GM19468 (cell line): ENCODE results near the gene RNU6-7.

Experiments used
- ATAC-seq: cut with Tn5 transposase; IDR thresholded peaks from one replicate; pipeline ENCODE4 v1.9.1; 2021; ENCODE audit warnings: mild to moderate bottlenecking, moderate library complexity, moderate number of reproducible peaks; ENCODE audit not compliant: unreplicated experiment; ENCODE audit errors: extremely low read depth

The RNU6-7 gene

GRCh38 chr14:32202998-32203882 lies 1.4 kb downstream of the RNU6-7 start, which contains the start of gene RNU6-8:
TSS of gene RNU6-8 (minus strand) at chr14:32203269.
- ATAC-seq = peak; percentile 13

GRCh38 chr14:32203928-32204357 lies 2.1 kb downstream of the RNU6-7 start:
- no peak for ATAC-seq

GRCh38 chr14:32205554-32205953 lies 3.7 kb downstream of the RNU6-7 start:
- no peak for ATAC-seq

- ATAC-seq = no peak
Observed at GRCh38 chr14:32205984-32206383, 4.1 kb downstream of the RNU6-7 start.

DNA sequence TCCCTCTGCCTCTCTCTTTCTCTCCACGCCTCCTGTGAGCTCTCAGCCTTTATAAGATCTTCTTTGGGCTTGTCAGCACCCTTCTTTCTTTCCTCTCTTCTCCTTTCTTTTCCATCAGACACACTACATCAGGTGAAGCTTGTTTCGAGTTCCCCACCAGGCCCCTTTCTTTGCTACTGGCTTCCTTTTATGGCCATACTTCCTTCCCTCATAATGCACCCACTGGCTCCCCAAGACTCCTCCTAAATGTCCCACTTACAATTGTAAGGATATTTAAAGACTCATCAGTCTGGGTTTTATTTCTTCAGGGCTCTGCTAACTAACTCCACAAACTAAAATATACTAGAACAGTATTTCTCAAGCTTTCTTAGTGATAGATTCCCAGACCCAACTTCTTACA lies 4.7 kb downstream of the RNU6-7 start:
- no peak for ATAC-seq

GRCh38 chr14:32208490-32208889 lies 6.6 kb downstream of the RNU6-7 start:
- ATAC-seq = no peak

DNA sequence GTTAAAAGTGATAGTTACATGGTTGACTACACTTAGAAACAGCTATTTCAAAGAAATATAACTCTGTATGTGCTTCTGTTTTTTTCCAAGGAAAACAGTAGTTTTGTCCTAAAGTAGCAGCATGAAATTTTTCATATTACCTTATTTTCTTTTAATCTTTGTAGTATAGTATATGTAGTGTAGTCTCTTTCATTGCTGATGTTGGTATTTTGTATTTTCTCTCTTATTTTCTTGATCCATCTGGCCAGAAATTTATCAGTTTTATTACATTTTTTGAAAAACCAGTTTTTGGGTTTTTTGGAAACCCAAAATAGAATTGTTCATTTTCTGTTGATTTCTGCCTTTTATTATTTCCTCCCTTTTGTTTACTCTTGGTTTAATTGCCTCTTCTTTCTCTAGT lies 7.6 kb downstream of the RNU6-7 start:
- no peak for ATAC-seq

DNA sequence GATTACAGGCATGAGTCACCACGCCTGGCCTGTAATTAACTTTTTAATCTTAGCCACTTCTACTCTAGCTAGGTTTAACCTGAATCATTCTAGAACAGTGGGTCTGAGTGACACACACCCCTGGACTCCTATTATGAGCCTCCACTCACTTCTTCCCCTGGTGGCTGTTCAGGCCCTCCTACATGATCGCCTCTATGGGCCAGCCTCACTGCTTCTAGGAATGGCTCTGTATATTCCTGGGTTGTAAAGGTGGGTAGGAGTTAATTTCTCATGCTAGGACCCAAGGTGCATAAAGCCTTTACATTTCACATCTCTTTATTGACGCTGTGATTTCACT lies 9.2 kb downstream of the RNU6-7 start:
- ATAC-seq = no peak

DNA sequence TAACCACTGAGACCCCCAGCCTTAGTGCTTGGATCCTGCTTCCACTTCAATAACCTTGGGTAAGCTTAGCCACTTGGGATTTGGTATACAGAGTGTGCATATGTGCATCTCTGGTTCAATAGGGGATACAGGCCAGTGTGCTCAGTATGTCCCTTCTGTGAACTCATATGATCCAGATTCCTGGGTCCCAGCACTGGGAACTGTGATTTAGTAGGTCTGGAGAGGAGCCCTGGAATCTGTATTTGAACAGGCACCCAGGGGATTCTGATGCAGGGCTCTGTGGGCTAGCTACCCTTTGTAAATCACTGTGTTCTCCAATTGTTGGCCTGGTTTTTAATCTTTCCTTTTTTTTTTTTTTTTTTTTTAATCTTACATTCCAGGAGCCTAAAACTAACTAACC lies 11.0 kb downstream of the RNU6-7 start:
- no peak for ATAC-seq

DNA sequence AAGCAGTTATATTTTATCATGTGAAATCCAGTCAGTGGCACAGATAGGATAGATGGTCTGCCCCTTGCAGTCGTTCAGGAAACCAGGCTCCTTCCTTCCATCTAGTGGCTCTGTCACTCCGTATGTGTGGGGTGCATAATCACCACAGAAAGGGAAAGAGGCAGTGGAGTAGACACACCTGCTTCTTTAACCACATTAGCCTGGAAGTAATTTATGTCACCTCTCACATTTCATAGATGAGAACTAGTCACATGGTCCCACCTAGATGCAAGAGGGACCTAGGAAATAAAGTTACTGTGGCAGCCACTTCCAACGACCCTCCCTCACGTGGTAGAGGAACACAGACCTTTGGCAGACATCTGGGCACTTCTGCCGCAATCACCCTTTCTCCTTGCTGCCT lies 15.5 kb downstream of the RNU6-7 start:
- ATAC-seq = no peak

GRCh38 chr14:32224737-32225377 lies 23.0 kb downstream of the RNU6-7 start:
- peak; percentile 52 for ATAC-seq

GRCh38 chr14:32225378-32225920 lies 23.6 kb downstream of the RNU6-7 start:
- ATAC-seq = no peak

DNA sequence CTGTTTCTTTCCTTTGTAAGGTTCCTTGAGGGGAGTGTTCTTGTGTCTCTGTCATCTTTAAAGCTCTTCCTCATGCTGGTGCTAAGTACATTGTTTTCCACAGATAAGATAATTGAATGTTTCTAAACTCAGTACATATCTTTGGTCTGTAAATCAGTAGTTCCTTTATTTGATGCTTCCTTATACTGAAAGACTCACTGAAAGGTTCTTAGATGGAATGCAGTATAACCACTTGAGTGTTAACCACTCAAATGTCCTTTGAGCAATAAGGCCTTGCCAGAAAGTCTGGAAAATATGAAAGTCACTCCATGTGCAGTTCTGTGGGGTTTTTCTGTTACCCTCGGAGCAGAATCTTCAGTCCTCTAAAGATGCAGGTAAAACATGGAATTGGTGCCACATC lies 24.2 kb downstream of the RNU6-7 start:
- ATAC-seq = no peak

- ATAC-seq = no peak
Observed at GRCh38 chr14:32230181-32230580, 28.3 kb downstream of the RNU6-7 start.

- no peak for ATAC-seq
Observed at GRCh38 chr14:32230695-32231280, 28.9 kb downstream of the RNU6-7 start.

- ATAC-seq = no peak
Observed at GRCh38 chr14:32232481-32232880, 30.6 kb downstream of the RNU6-7 start.

DNA sequence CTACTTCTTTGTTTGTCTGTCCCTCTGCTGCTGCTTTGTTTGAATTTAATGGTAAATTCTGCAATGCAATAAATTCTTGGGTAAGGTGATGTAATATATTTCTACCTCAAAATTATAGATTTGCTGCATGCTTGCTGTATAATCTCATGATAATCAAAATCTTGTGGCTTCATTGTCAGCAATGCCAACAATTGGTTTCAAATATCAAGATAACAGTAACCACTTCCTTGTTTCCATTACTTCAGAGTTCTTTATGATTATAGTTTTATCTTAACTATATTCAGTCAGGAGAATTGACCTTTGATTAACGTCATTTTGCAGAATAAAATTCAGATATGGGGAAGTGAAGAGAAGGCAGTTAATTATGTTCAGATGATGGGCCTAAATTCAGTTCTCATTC lies 31.4 kb downstream of the RNU6-7 start:
- no peak for ATAC-seq

- ATAC-seq = no peak
Observed at GRCh38 chr14:32244404-32244803, 42.6 kb downstream of the RNU6-7 start.

- no peak for ATAC-seq
Observed at GRCh38 chr14:32246751-32247150, 44.9 kb downstream of the RNU6-7 start.

DNA sequence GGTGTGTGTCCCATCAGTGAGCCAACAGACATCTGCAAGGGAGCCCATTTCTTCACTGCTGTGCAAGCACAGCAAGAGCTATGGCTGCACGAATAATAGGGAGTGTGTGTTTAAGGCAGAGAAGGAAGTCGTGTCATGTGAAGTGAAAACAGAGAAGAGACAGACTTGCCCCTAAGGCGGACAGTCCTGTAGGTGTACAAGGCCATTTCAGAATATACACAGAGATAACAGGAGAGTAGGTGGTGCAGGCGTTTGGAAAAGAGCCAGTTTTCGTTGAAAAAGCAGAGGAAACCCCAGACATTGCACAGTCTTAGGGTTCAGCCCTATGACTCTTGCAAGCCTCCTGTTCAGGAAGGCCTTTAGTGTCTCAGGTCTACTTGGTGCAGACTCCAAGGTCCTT lies 47.5 kb downstream of the RNU6-7 start:
- no peak for ATAC-seq

DNA sequence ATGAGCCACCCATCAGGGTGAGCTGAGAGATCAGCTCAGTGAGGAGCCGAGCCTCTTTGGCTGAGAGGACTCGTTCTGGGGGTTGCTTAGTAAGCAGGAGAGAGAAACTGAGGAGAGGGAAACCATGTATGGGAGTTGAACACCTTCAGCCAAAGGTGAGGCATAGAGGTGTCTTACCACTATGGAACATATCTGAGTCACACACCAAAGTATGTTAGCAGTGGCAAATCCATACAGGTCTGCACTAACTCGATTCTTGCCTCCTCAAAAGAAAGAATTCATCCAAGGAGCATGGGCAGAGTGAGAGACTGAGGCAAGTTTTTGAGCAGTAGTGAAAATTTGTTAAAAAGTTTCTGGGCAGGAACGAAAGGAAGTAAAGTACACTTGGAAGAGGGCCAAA lies 47.9 kb downstream of the RNU6-7 start:
- no peak for ATAC-seq
